ENCODE results near the gene USP10.

DNA sequence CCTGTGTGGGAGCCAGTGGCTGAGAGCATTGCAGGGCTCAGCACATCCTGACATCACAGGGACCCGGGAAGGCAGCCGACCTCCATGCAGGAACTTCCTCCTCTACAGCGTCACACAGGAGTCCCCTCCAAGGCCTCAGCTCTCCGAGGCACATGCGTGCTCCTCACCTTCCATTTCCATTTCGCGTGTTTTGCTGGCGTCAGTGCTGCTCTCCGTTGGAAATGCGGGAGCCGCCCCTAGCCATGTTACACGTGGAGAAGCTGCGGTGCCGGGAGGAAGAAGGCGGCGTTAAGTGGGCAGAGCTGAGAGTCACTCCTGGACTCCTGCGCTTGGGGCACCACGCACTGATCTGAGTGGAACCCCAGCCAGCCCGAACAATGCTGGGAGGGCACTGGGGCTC is 94.8 kb downstream of the USP10 start:
- TF ChIP-seq, protein P1, sequence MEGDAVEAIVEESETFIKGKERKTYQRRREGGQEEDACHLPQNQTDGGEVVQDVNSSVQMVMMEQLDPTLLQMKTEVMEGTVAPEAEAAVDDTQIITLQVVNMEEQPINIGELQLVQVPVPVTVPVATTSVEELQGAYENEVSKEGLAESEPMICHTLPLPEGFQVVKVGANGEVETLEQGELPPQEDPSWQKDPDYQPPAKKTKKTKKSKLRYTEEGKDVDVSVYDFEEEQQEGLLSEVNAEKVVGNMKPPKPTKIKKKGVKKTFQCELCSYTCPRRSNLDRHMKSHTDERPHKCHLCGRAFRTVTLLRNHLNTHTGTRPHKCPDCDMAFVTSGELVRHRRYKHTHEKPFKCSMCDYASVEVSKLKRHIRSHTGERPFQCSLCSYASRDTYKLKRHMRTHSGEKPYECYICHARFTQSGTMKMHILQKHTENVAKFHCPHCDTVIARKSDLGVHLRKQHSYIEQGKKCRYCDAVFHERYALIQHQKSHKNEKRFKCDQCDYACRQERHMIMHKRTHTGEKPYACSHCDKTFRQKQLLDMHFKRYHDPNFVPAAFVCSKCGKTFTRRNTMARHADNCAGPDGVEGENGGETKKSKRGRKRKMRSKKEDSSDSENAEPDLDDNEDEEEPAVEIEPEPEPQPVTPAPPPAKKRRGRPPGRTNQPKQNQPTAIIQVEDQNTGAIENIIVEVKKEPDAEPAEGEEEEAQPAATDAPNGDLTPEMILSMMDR (conservative IDR thresholded peaks at IDR 0.05 in 1 of 2, IDR thresholded peaks at IDR 0.05 in 1 of 2; ENCODE audit: low read depth in 1 of 2, low read length in 2 of 2) = no peak
- no peak for TF ChIP-seq EZH2 (IDR thresholded peaks at IDR 0.05; ENCODE audit: low read length, missing control alignments)
